PC-9 (cell line): ENCODE results near the gene SPATA17. TPM values are rescaled to one million over a fixed set of nuclear protein-coding genes. Genes with fewer than 3 reads are reported as not detected.

Source experiments
- BruUV-seq: library from RNA; stranded (reverse); fragments of 400-500 nt; replicated peaks from 2 replicates; lab custom pipeline; 2021; lab: Mats Ljungman, UMichigan
- CTCF ChIA-PET: fragments of 300-600 bp; sonication (Branson Sonifier 250); formaldehyde crosslinking; loops from one replicate; lab custom pipeline; 2022; ENCODE audit warnings: antibody characterized with exemption; lab: Charles Lee
- POLR2A ChIA-PET: fragments of 300-600 bp; sonication (Branson Sonifier 250); formaldehyde crosslinking; loops from one replicate; lab custom pipeline; 2022; ENCODE audit warnings: antibody characterized with exemption; ENCODE audit not compliant: unreplicated experiment; lab: Charles Lee
- DNase-seq, 2 experiments: peaks; one replicate each; pipeline versions ENCODE4 v3.0.0 to v3.0.0-alpha.2; 2015 to 2022; ENCODE audit warnings: mixed read lengths in 1 of 2
- H2AFZ ChIP-seq: fragments of 200-600 bp; sonication (generic); 2 replicates; pipeline ENCODE4 v1.8.1; 2017; ENCODE audit warnings: antibody characterized with exemption
- H3F3A ChIP-seq: fragments of 200-600 bp; sonication (generic); 2 replicates; pipeline ENCODE4 v1.8.1; 2017; ENCODE audit warnings: antibody characterized with exemption, mild to moderate bottlenecking, low read depth; ENCODE audit not compliant: insufficient read depth
- H3K27ac ChIP-seq: fragments of 200-600 bp; sonication (generic); 2 replicates; pipeline ENCODE4 v1.6.1; 2016; ENCODE audit warnings: mixed run types
- H3K27me3 ChIP-seq: fragments of 200-600 bp; sonication (generic); 2 replicates; pipeline ENCODE4 v1.6.1; 2016; ENCODE audit warnings: low read depth, mixed run types; ENCODE audit not compliant: insufficient read depth
- H3K36me3 ChIP-seq: fragments of 200-600 bp; sonication (generic); 2 replicates; pipeline ENCODE4 v1.6.1; 2016; ENCODE audit warnings: low read depth, mixed run types
- H3K4me1 ChIP-seq: fragments of 200-600 bp; sonication (generic); replicated peaks from 2 replicates; pipeline ENCODE4 v1.6.1; 2016; ENCODE audit warnings: mixed run types; ENCODE audit not compliant: insufficient read depth
- H3K4me2 ChIP-seq: fragments of 200-600 bp; sonication (generic); 2 replicates; pipeline ENCODE4 v1.6.1; 2017; ENCODE audit warnings: mixed run types
- H3K4me3 ChIP-seq: fragments of 200-600 bp; sonication (generic); 2 replicates; pipeline ENCODE4 v1.6.1; 2016; ENCODE audit warnings: mixed run types
- H3K79me2 ChIP-seq: fragments of 200-600 bp; sonication (generic); 2 replicates; pipeline ENCODE4 v1.6.1; 2017; ENCODE audit warnings: low read depth, mixed run types
- H3K9me2 ChIP-seq: fragments of 200-600 bp; sonication (generic); 2 replicates; pipeline ENCODE4 v1.8.1; 2017; ENCODE audit warnings: mild to moderate bottlenecking; ENCODE audit not compliant: insufficient read depth
- H3K9me3 ChIP-seq: fragments of 200-600 bp; sonication (generic); 2 replicates; pipeline ENCODE4 v1.8.1; 2016; ENCODE audit warnings: low read depth; ENCODE audit not compliant: insufficient read depth
- H4K20me1 ChIP-seq: fragments of 200-600 bp; sonication (generic); 2 replicates; pipeline ENCODE4 v1.8.1; 2017; ENCODE audit not compliant: insufficient read depth
- EZH2 ChIP-seq: fragments of 200-600 bp; sonication (generic); IDR thresholded peaks from 2 replicates; pipeline ENCODE4 v1.8.0; 2017; ENCODE audit warnings: antibody characterized with exemption, low read depth
- intact Hi-C: fragments of 100-400 bp; cut with micrococcal nuclease; formaldehyde crosslinking; loops from one replicate; pipeline ENCODE4 v1.10.0; 2022; ENCODE audit not compliant: unreplicated experiment
- total RNA-seq: library from RNA; stranded (reverse); gene quantifications from 2 replicates; pipeline ENCODE4 v1.2.3, GENCODE V29; 2021
- TF ChIP-seq, protein P1 (sequence below): fragments of 200-600 bp; sonication (generic); conservative IDR thresholded peaks from 2 replicates; pipeline ENCODE4 v1.6.1; 2017; ENCODE audit warnings: mixed run types, antibody characterized with exemption, mild to moderate bottlenecking, moderate library complexity

The SPATA17 gene
- total RNA-seq, 1 experiment from 2014 or later, result 8.9 TPM

DNA sequence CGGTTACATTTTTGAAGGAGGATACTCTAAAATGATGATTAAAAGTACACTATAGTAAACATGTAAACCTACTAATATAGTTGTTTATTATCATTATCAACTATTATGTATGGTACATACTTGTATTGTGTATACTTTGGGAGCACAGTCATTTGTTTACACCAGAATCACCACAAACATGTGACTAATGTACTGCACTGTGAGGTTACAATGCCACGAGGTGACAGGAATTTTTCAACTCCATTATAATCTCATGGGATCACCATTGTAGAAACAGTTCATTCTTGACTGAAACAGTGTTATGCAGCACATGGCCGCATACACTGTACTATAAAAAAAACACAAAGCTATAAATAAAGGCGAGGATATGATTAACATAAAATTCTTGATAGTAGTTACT is 44.6 kb upstream of the SPATA17 start:
- ChIA-PET CTCF (no interaction called here), POLR2A (no interaction called here)
- BruUV-seq, result no TSS peak

DNA sequence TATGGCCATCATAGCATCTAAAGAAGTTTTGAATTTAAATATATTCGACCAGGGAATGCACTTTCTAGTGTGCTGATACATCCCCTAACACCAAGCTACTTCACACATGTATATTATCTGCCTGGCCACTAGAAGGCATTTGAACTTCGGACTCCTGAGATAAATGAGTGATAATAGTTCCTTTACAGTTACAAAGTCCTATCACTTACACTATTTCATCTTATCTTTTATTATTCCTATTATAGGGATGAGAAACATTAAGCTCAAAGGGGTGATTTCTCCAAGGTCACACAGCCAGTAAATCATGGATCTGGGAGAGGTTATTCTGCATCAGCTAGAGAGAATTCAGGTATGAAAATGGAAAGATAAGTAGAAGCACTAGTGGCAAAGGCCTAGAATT is 40.5 kb upstream of the SPATA17 start:
- Histone ChIP-seq H3K36me3 (no peaks in the 10 kb centered on the region), H3K9me3 (no peaks in the 10 kb centered on the region), H2AFZ (no peak overlapping the region), H3K27me3 (no peaks in the 10 kb centered on the region), H3F3A (no peaks in the 10 kb centered on the region), H3K27ac (no peak overlapping the region), H3K4me1 (no peaks in the 10 kb centered on the region), H3K4me2 (no peak overlapping the region), H3K9me2 (no peaks in the 10 kb centered on the region), H3K4me3 (no peak overlapping the region), H3K79me2 (no peaks in the 10 kb centered on the region), H4K20me1 (no peaks in the 10 kb centered on the region)
- CTCF ChIA-PET, result no interaction called here
- no TSS peak for BruUV-seq
- intact Hi-C loops, result no loop called here
- no peak for DNase-seq
- POLR2A ChIA-PET, result no interaction called here
- TF ChIP-seq, protein P1, sequence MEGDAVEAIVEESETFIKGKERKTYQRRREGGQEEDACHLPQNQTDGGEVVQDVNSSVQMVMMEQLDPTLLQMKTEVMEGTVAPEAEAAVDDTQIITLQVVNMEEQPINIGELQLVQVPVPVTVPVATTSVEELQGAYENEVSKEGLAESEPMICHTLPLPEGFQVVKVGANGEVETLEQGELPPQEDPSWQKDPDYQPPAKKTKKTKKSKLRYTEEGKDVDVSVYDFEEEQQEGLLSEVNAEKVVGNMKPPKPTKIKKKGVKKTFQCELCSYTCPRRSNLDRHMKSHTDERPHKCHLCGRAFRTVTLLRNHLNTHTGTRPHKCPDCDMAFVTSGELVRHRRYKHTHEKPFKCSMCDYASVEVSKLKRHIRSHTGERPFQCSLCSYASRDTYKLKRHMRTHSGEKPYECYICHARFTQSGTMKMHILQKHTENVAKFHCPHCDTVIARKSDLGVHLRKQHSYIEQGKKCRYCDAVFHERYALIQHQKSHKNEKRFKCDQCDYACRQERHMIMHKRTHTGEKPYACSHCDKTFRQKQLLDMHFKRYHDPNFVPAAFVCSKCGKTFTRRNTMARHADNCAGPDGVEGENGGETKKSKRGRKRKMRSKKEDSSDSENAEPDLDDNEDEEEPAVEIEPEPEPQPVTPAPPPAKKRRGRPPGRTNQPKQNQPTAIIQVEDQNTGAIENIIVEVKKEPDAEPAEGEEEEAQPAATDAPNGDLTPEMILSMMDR, result no peak
- TF ChIP-seq EZH2, result no peak

More for the DNA sequence above, 44.6 kb upstream of the SPATA17 start:
- Histone ChIP-seq H3K9me3 (no peaks in the 10 kb centered on the region), H4K20me1 (no peaks in the 10 kb centered on the region), H3K27ac (no peak overlapping the region), H3K36me3 (no peaks in the 10 kb centered on the region), H3K27me3 (no peaks in the 10 kb centered on the region), H3K4me3 (no peak overlapping the region), H3K4me1 (no peaks in the 10 kb centered on the region), H3K4me2 (no peak overlapping the region), H3F3A (no peaks in the 10 kb centered on the region), H3K9me2 (no peaks in the 10 kb centered on the region), H2AFZ (no peak overlapping the region), H3K79me2 (no peaks in the 10 kb centered on the region)
- intact Hi-C loops, result no loop called here
- TF ChIP-seq, protein P1, result no peak
- no peak for TF ChIP-seq EZH2
- DNase-seq, result no peak

DNA sequence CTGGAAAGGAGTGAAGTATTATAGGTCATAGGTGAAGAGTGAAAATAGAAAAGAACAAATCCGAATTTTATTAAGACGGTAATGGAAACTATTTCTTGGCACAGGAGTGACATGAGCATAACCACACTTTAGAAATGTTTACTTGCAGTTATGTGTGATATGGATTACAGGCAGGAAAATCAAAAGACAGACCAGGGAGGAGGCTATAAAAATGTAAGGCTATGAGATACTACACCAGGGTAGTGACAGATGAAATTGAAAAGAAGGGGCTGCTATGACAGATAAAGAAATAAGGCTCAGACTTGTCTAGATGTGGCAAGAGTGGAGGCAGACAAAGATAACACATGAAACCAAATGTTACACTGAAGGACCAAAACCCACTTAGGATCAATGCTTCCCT is 32.0 kb upstream of the SPATA17 start:
- Histone ChIP-seq H4K20me1 (no peaks in the 10 kb centered on the region; the same call in 1 of the 2 replicates), H3K9me3 (no peaks in the 10 kb centered on the region), H3K4me3 (no peak overlapping the region), H3K27me3 (no peaks in the 10 kb centered on the region), H3K4me1 (no peaks in the 10 kb centered on the region), H3F3A (no peaks in the 10 kb centered on the region), H3K27ac (no peak overlapping the region), H3K9me2 (no peaks in the 10 kb centered on the region; the same call in 1 of the 2 replicates), H3K4me2 (no peak overlapping the region), H2AFZ (no peak overlapping the region), H3K79me2 (no peaks in the 10 kb centered on the region), H3K36me3 (no peaks in the 10 kb centered on the region)
- ChIA-PET CTCF (no interaction called here), POLR2A (no interaction called here)
- intact Hi-C loops, result no loop called here
- no peak for DNase-seq
- TF ChIP-seq, protein P1, result no peak
- TF ChIP-seq EZH2, result no peak
- no TSS peak for BruUV-seq
